Fibroblast of mammary gland (primary cell): ENCODE measurements around the gene CAT.

Experiments used
- DNase-seq: peaks from one replicate; pipeline ENCODE4 v3.0.0-alpha.2; 2010; ENCODE audit warnings: low read depth
- H3K4me3 ChIP-seq: 2 replicates; pipeline ENCODE4 v1.5.1; 2011; ENCODE audit warnings: low read depth, mild to moderate bottlenecking, low read length, moderate library complexity; ENCODE audit not compliant: control insufficient read depth
- CTCF ChIP-seq: conservative IDR thresholded peaks from 2 replicates; pipeline ENCODE4 v1.5.1; 2011; ENCODE audit warnings: low read depth, low read length, inconsistent platforms; ENCODE audit not compliant: control insufficient read depth, insufficient read depth

CAT gene

DNA sequence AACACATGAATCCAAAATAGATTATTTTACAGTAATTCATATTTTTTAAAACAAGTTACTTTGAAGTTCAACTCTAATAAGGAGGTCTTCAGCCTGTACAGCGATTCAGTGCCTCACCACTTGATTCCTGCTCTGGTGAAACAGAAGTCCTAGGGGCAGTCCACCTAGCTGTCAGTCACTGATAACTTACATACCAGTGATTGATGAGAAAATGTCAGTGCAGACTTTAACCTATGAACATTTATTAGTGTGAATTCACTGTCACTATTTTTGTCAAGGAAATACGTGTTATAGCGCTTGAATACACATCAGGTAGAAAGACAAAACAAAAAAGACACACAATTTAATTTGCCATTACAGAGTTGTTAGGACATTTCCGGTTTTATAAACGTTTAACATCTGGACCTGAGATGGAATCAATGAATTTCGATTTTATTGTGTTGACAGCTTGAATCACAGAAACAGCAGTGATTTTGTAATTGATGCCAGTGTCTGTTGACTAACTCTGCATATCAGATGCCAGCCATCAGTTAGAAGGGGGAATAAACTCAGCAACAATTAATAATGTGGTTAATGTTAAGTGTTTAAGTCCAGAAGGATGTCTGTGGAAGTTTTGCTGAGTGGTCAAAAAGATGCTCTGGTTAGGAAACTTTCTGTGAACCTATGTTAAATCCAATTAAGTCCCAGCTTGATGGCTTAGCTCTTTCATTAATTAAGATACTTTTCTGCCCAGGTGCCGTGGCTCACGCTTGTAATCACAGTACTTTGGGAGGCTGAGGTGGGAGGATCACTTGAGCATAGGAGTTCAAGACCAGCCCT is 40.3 kb downstream of the CAT start:
- DNase-seq, result peak; percentile 2
- no peak for TF ChIP-seq CTCF
- no peak overlapping the region for H3K4me3 ChIP-seq

- no peak for TF ChIP-seq CTCF
- no peak overlapping the region for H3K4me3 ChIP-seq
- peak; percentile 23 for DNase-seq
Measured at GRCh38 chr11:34480314-34480713, 41.6 kb downstream of the CAT start.

DNA sequence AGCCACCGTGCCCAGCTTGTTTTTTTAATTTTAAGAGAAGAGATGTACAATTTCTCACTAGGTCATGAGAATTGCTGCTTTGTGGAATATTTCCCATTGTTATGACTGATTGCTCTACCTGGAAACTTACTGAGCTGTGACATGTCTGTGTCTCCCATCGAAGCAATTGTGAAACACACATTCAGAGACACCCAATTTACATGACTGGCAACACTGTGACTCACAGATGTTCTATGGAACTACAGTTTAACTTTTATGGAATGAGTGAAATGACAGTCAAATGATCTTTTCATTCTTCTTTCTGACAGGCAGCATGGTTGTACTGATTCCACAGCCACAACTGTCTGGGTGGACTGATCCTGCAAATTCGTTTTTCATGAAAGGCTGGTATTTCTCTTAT is 42.6 kb downstream of the CAT start:
- no peak overlapping the region for H3K4me3 ChIP-seq
- no peak for TF ChIP-seq CTCF
- DNase-seq, result no peak

DNA sequence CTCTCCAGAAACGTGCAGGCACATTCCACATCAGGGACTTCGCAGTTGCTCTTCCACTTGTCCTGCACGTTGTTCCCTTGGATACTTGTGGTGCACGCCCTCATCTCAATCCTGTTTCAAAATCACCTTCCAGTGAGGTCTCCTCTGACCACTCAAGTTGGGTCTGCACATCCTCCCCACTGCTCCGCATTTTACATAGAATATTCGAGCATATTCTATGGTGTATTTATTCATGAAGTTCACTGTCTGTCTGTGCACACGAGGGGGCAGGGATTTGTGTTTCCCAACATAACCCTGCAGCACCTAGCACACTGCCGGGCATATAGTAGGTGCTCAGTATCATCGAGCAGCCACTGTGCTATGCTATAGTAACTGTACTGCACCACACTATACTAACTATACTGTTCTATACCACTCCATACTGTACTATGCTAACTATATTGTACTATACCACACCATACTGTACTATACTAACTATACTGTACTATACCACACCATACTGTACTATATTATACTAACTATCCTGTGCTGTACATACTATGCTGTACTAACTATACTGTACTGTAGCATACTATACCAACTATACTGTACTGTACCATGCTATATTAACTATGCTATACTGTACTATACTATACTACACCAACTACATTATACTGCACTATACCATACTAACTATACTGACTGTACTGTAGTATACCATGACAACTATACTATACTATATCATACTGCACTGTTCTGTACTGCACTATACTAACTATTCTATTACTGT is 44.6 kb downstream of the CAT start:
- no peak overlapping the region for H3K4me3 ChIP-seq
- no peak for DNase-seq
- TF ChIP-seq CTCF, result no peak

DNA sequence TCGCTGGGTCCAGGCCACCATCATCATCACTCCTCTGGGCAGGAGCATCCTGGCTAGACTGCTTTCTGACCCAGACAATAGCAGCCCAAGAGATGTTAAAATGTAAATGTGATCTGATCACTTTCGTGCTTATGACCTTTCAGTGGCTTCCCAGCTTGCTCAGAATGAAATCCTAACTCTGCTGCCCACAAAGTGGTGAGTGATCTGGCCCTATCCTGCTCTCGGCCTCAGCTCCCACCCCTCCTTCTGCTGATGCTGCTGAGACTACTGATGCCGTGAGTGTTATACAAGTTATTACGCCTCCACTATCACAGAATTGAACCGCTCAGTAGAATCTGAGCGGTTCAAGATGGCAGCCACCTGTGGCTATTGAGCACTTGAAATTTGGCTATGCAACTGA is 48.7 kb downstream of the CAT start:
- DNase-seq, result no peak
- H3K4me3 ChIP-seq, result no peak overlapping the region
- no peak for TF ChIP-seq CTCF

DNA sequence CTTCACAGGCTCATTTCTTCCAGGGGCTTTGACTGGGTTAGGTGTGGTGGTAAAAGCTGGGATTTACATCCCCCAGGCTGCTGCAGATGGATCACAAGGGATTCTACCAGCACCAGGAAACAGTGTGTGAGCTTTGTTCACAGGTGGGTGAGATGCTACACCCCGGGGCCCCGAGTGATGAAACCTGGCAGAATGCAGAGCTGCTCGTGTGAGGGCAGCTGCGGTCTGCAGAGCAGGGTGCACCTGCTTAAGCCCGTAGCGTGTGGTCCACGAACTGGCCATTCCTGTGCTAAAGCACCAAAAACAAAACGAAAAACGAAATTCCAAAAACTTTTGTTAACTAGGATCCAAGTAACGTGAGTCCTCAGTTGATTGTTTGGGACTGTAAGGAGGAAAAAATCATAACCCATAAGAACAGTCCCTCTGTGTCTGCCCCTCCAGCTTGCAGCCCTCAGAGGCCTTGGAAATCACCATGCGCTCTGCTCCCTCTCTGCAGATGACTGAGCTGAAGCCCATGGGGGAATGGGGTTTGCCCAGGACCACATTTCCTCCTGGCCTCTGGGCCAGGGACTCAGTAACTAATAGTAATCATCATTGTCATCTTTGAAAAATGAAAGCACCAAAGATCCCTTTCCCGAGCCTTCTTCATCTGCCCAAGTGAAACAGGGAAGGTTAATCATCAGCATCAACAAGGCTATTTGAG is 50.3 kb downstream of the CAT start:
- TF ChIP-seq CTCF, result no peak
- DNase-seq, result no peak
- no peak overlapping the region for H3K4me3 ChIP-seq
